HG02840 (cell line): ENCODE data around the gene PLEKHS1.

Experiments used
- ATAC-seq: cut with Tn5 transposase; IDR thresholded peaks from one replicate; pipeline ENCODE4 v1.9.1; 2021; ENCODE audit warnings: mild to moderate bottlenecking, moderate library complexity, moderate number of reproducible peaks; ENCODE audit not compliant: unreplicated experiment, low FRiP score

PLEKHS1 gene

DNA sequence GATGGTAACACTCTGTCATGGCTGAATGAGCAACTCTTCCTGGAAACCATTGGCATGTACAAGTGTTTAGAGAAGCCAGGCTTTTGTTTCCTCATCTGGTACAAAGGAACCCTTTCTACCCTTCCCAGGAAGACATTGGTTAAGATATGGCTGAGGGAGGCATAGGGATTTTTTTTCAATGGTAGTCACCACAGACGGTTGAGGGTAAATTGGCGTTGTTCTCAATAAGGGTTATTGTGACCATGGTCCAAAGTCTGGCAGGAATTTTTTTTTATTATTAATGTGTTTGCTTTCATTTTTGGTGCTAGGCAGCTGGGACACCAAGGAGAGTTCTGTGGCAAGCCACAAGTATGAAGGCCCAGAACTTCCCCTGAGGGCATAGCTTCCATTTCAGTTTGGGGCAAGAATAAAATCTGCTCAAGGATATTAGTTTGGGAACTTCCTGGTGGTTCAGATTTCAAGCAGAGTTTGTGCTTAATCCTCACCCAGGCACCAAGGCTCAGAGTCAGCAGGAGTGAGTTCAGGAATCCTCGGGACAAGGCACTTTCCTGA is at the start of gene PLEKHS1:
PLEKHS1 (plus strand) TSS at position 502 of the 552 bp plus-strand sequence. CDS start 3,596 bp downstream, outside the sequence.
- ATAC-seq = no peak

DNA sequence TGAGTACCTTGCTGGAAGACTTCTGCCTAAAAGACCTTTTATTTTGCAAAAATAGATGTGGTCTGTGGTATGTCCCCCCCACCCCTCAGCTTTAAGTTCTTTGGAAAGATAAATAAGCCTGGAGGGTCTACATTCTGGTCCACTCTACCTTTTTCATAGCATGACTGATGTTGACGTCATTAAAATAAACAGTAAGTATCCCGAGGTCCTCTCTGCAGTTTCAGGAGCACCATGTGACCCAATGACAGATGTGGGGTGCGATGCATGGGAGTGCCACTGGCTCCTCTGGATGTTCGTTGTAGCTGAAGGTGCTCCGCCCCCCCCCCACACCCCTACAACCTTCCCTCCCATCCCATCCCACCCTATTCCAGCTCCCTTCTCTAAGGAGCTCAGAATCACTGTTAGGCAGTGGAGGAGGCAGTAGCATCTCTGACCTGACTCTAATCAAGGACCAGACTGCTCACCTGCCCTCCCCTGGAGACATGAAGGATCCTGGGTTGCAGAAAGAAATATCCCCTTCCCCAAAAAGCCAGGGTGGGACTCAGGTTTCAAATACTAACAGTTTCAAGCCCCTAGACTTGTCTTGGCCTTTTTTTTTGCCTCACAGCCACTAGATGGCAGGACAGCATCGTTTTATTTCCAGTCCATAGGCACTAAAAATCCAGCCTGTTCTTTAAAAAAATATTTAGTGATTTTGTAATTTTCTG is 46.7 kb upstream of the PLEKHS1 start:
- ATAC-seq = no peak

DNA sequence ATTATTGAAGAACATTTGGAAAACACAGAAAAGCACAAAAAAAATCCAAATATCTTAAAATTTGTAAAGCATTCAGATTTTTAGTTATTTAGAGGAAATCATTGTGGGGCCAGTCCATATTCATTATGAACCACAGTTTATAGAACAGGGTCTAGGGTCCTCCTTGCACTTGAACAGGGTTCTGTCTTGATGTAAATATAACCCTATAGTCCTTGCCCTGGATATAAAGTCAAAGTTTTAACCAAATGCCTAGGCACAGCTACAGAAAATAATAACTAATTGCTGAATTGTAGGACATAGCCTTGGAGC is 46.2 kb upstream of the PLEKHS1 start:
- ATAC-seq = no peak

DNA sequence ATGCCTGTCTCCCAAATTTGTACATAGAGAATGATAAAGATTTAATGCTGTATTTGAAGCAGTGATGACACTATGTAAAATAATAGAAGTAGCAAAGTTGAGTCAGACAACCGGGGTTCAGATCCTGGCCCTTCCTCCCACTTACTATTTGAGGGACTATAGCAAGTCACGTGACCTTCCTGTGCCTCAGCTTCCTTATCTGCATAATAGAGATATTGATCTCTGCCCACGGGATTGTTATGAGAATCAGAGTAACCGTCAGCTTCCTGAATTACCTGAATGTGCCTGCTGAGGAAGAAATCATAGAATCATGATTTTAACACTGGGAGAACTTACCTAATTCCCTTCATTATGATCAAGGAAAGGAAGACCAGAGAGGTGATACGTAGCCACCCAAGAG is 44.9 kb upstream of the PLEKHS1 start:
- ATAC-seq = no peak

- no peak for ATAC-seq
These were observed 42.8 kb upstream of the PLEKHS1 start for GRCh38 chr10:113708640-113709039.

DNA sequence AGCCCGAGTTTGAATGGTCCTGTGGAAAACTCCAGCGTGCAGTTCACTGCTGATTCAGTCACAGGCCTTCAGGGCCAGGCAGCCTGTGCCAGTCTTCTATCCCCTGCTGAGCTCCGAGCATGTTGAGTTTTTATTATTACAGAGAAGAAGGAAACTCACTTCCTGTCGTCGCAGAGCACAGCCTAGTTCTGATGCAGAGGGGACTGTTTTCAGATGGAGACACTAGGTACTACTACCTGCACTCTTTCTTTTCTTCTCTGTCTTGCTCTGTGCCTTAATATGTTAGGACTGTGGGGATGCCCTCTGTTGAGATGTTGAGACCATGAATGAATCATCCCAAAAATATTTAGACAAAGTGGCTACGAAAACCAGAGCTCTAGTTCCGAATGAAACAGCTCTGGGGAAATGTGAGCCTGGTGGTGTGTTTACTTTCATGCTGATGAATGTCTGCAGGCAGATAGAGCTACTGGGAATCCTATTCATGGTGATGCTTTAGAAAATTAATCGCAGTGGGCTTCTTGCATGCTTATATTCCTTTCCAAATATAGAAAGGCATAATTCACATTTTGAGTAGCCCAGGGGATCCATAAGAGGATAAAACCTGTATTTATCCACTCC is 42.2 kb upstream of the PLEKHS1 start:
- ATAC-seq = no peak

GRCh38 chr10:113711142-113711541 is 40.3 kb upstream of the PLEKHS1 start:
- no peak for ATAC-seq

DNA sequence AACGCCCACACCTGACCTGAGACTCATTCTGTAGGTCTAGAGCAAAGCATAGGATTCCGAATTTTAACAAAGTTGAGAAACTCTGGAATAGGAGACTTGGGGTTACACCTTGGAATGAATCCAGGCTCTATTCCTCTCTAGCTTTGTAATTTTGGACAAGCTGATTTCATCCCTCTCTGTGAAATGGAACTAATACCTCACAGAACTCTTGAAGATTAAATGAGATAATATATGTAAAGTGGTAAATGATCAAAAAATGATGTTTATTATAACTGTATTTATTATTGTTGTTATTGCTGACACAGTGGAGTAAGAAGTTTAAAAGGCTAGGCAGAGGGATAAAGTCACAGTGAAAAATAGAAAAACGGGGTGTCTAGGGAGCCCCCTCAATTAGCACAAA is 39.5 kb upstream of the PLEKHS1 start:
- no peak for ATAC-seq

DNA sequence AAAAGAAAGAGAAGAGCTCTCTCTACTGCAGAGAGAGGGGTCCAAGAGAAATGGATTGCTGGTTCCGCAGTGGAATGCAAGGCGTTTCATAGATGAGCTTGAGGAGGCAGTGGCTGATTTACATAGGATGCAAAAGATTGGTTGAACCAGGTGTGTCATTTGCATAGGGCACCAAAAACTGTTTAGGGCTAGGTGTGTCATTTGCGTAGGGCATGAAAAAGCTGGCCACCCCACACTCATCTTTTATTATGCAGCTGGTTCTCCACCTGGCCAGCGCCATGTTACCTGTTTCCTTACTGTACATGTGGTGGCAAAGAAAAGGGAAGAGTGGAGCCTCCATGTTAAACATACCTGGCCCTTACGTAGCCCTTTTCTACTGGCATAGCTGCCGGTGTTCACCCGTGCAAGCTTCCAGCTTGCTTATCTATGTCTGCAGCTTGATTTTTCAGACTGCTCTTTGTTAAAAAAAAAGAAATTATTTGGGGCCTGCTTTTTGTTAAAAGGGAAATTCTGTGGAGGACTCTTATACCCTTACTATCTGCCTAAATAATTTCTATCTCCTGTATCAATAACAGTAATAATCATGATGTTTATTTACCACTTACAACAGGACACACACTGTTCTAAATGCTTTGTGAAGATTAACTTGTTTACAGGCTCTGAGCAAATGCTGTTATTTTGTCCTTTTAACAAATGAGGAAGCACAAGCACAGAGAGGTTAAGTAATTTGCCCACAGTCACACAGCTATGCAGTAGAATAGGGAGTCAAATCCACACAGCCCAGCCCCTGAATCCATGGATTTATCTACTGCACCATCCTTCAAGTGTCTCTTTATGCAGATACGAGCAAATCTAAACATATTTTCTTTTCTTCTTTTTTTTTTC is 38.5 kb upstream of the PLEKHS1 start:
- ATAC-seq = no peak

DNA sequence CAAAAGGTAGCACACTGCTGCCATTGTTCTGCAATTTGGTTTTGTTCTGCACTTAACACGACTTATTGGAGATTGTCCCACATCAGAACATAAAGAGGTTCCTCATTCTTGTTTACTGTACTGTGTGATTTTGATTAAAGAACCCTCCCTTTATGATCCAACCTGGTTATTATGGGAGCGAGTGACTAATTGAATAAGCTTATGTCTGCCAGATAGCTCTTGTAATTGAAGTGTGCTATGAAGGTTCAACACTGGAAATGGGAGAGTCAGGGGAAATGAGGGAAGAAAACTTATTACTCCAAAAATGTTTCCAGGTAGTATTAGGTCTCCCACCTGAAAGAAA is 37.9 kb upstream of the PLEKHS1 start:
- no peak for ATAC-seq

GRCh38 chr10:113716109-113716910 is 35.2 kb upstream of the PLEKHS1 start:
- ATAC-seq = no peak

DNA sequence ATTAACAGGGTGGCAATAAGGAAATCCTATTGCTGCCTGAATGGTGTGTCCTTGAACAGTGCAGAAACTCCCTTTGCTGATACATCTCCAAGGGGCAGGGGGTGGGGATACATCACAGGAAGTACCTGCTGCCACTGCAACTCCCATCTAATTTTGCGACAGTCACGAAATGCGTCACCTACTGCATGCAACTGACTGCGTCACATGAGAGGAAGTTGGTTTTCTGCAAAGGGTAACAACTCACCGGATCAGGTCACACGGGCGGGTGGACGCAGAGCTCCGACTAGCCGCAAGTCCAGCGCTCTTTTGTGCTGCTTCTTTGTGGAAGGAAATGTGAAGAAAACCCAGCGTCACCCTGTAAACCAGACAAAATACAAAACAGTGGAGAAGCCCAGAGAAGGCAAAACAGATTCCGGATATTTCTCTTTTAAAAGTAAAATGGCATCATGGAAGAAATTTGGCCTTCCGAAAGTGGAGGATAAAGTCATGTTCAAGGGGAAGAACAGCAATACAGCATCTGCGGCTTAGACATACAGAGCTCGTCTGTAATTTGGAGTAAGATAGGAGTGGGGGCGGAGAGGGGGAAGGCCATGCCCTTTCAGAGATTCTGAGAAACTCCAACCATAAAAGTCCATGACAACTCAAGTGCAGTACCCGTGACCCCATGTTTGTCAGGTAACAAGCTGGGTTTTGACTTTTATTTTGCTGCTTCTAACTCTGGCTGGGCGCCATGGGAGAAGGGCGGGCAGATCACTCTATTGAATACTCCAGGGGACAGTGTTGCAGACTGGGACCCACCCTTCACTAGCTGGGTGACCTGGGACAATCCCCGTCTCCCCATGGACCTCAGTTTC is 32.3 kb upstream of the PLEKHS1 start:
- ATAC-seq = no peak

- no peak for ATAC-seq
These were observed 31.1 kb upstream of the PLEKHS1 start for GRCh38 chr10:113720386-113720785.

DNA sequence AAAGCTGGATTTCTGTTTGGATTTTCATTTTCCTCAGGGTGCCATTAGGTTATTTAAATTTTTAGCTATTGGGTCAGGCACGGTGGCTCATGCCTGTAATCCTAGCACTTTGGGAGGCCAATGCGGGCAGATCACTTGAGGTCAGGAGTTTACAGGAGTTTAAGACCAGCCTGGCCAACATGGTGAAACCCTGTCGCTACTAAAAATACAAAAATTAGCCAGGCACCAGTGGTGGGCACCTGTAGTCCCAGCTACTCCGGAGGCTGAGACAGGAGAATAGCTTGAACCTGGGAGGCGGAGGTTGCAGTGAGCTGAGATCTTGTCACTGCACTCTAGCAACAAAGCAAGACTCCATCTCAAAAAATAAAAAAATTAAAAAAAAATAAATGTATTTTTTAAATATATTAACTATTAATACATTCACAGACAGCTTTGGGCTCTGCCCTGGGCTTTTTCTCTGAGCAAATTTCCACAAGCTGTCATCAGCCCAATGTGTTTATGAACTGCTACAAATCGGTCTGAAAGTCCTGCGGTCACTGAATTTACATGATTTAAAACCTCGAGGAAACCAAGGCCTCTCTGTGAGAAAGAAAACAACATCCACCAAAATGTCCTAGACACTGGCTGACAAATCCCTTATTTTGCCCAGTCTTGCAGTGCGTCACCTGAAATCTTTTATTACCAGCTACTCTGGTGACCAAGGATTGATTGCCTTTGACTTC is 19.2 kb upstream of the PLEKHS1 start:
- ATAC-seq = no peak

- no peak for ATAC-seq
These were observed 18.5 kb upstream of the PLEKHS1 start for GRCh38 chr10:113732966-113733365.

DNA sequence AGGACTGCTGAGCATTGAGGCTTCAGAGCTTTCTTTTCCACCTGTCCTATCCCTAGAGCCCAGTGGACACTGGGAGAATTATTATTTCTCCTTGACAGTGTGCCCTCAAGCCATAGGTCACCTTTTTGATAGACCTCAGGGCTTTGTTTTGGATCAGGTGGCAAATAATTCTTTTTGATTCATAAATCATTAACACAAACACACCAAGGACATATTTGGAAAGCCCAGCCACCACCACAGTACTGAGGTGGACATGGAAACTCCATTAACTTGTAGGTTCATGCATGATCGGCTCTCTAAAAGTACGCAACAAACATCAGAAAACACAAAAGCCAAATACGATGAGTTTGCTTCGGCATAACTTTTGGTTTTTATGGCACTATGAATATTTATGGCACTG is 17.8 kb upstream of the PLEKHS1 start:
- no peak for ATAC-seq

DNA sequence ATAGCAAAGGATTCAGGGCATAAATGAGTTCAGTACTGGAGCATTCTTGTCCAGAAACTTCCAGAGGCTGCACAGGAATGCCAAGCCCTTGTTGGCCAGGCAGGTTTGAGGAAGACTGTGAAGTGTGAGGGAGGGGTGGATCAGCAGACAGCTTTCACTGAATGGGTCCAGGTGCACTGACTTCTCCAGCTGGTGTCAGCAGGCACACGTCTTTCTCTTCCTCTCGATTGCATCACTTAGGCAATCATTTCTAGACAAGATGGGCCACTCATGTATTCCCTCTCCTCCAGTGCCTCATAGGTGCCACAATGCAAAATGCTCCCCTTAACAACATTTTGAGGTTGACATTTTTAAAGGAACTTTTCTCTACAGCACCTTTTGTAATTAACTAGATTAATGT is 15.6 kb upstream of the PLEKHS1 start:
- peak; percentile 79 for ATAC-seq

DNA sequence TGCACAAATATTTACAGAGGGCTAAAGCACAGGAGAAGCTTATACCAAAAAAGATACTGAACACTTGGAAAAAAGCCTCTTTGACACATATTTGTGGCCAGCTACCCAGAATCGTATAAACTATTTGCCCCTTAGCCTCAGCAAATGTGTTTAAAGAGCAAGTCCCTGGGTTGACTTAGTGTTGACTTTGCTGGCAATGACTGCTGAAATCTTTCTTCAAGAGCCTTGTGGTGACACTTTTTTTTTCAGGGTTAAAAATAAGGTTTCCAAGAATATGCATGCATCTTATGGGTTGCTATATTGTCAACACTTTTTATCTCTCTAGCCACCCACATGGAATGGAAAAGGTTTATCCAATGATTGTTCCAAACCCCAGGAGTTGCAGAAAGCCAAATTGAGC is 14.9 kb upstream of the PLEKHS1 start:
- ATAC-seq = no peak

- ATAC-seq = no peak
These were observed 12.5 kb upstream of the PLEKHS1 start for GRCh38 chr10:113739031-113739430.
